GM12892 (cell line): ENCODE measurements around the gene AQP3.

Source experiments
- POLR2A ChIP-seq: IDR thresholded peaks from 2 replicates; pipeline ENCODE4 v1.6.1; 2011; ENCODE audit warnings: low read depth, low read length, control low read depth
- POLR2AphosphoS5 ChIP-seq: IDR thresholded peaks from 2 replicates; pipeline ENCODE4 v1.6.1; 2011; ENCODE audit warnings: low read depth, low read length, control low read depth
- TAF1 ChIP-seq: IDR thresholded peaks from 2 replicates; pipeline ENCODE4 v1.6.1; 2011; ENCODE audit warnings: low read depth, mild to moderate bottlenecking, control low read depth, low read length, borderline replicate concordance

DNA sequence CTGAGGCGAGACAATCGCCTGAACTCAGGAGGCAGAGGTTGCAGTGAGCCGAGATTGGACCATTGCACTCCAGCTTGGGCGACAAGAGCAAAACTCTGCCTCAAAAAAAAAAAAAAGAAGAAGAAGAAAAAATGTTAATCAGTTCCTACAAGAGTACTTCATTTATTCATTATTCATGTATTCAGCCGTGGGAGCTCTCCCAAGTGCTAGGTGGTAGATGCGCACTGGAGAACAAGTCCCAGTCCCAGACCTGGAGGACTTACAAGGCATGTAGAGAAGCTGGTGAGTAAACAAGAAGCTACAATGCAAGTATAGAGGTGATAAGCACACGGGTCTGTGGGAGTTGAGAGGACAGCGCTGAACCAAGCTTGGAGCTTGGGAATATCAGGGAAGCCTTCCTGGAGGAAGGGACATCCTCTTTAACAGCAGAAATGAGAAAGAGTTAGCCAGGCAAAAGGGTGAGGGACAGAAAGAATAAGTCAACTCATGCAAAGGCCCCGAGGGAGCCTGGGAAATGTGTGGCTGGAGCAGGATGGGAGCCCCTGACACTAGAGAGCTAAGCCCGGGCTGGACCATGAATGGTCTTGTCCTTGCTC, 27.6 kb downstream of the AQP3 start:
- TF ChIP-seq POLR2AphosphoS5 (no peak), POLR2A (no peak), TAF1 (no peak)
